ENCODE results near the gene CT47C1.

The CT47C1 gene

DNA sequence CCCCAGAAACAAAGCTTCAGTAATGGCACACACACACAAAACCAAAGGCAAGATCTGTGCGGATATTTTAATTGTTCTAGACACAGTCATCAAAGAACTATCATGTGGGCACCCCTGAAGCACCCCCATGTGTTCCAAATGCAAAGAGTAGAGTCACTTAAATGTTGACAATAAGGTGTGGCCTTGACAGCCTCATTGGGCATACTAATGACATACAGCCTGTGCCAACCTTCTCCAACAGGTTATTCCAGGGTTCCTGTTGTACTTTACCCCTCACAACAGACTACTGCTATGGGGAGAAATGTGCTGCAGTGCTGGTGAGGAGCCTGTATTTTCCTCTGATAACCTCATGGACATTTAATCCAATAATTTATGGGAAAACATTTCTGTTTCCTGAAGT is 29.8 kb upstream of the CT47C1 start:
- H3K4me3 ChIP-seq (ENCODE audit: low read depth, low read length): no peak overlapping the region
- no peaks in the 10 kb centered on the region for H3K36me3 ChIP-seq (ENCODE audit: control insufficient read depth in 2 of 2, insufficient read depth in 1 of 2, low read length in 2 of 2)
- CTCF ChIA-PET: no interaction called here
- no peaks in the 10 kb centered on the region for H3K9me3 ChIP-seq (ENCODE audit: control insufficient read depth, insufficient read depth, low read depth, low read length)
- POLR2A ChIA-PET: no interaction called here
- no peak for TF ChIP-seq ZNF23 (tag by site-specific recombination; IDR thresholded peaks at IDR 0.05; ENCODE audit: borderline replicate concordance)
- H3K27ac ChIP-seq (ENCODE audit: extremely low read depth, low read depth, low read length): no peak overlapping the region
- H3K4me1 ChIP-seq (ENCODE audit: control insufficient read depth, insufficient read depth, low read length): no peaks in the 10 kb centered on the region

DNA sequence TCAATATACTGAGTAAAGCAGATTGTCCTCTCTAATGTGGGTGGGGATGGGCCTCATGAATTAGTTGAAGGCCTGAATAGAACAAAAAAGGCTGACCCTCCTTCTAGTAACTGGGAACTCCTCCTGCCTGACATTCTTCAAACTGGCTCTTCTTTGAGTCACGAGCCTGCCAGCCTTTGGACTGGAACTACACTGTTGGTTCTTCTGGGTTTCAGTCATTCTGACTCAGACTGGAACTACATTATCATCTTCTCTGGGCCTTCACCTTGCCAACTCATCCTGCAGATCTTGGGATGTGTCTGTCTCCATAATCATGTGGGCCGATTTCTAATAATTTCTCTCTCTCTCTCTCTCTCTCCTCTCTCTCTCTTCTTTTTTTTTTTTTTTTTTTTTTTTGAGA is 26.9 kb upstream of the CT47C1 start:
- Histone ChIP-seq H3K36me3 (ENCODE audit: control insufficient read depth in 2 of 2, insufficient read depth in 1 of 2, low read length in 2 of 2) (no peaks in the 10 kb centered on the region), H3K27ac (ENCODE audit: extremely low read depth, low read depth, low read length) (no peak overlapping the region), H3K9me3 (ENCODE audit: control insufficient read depth, insufficient read depth, low read depth, low read length) (no peaks in the 10 kb centered on the region), H3K4me1 (ENCODE audit: control insufficient read depth, insufficient read depth, low read length) (no peaks in the 10 kb centered on the region), H3K4me3 (ENCODE audit: low read depth, low read length) (no peak overlapping the region)
- CTCF ChIA-PET: no interaction called here
- TF ChIP-seq ZNF776 (tag by site-specific recombination; IDR thresholded peaks at IDR 0.05; ENCODE audit: borderline replicate concordance): no peak
- no peak for TF ChIP-seq ZEB2 (tag by site-specific recombination; IDR thresholded peaks at IDR 0.05)
- no peak for TF ChIP-seq OVOL3 (tag by site-specific recombination; IDR thresholded peaks at IDR 0.05)
- TF ChIP-seq ZNF654 (tag by site-specific recombination; IDR thresholded peaks at IDR 0.05; ENCODE audit: low read depth): no peak
- TF ChIP-seq ZBTB48 (tag by site-specific recombination; IDR thresholded peaks at IDR 0.05): no peak
- TF ChIP-seq ZNF514 (tag by site-specific recombination; IDR thresholded peaks at IDR 0.05): no peak
- TF ChIP-seq ZNF175 (tag by site-specific recombination; IDR thresholded peaks at IDR 0.05): no peak
- TF ChIP-seq ZNF391 (tag by site-specific recombination; IDR thresholded peaks at IDR 0.05; ENCODE audit: borderline replicate concordance, low read depth): no peak
- TF ChIP-seq BCL11A (tag by site-specific recombination; IDR thresholded peaks at IDR 0.05; ENCODE audit: low read depth): no peak
- TF ChIP-seq ZNF660 (tag by site-specific recombination; IDR thresholded peaks at IDR 0.05): no peak
- TF ChIP-seq ZNF626 (tag by site-specific recombination; IDR thresholded peaks at IDR 0.05): no peak
- TF ChIP-seq ZNF768 (tag by site-specific recombination; IDR thresholded peaks at IDR 0.05): no peak
- TF ChIP-seq, protein P1, sequence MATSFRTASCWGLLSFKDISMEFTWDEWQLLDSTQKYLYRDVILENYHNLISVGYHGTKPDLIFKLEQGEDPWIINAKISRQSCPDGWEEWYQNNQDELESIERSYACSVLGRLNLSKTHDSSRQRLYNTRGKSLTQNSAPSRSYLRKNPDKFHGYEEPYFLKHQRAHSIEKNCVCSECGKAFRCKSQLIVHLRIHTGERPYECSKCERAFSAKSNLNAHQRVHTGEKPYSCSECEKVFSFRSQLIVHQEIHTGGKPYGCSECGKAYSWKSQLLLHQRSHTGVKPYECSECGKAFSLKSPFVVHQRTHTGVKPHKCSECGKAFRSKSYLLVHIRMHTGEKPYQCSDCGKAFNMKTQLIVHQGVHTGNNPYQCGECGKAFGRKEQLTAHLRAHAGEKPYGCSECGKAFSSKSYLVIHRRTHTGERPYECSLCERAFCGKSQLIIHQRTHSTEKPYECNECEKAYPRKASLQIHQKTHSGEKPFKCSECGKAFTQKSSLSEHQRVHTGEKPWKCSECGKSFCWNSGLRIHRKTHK (tag by site-specific recombination; IDR thresholded peaks at IDR 0.05): no peak
- TF ChIP-seq ZNF629 (tag by site-specific recombination; IDR thresholded peaks at IDR 0.05): no peak
- TF ChIP-seq GLI4 (tag by site-specific recombination; IDR thresholded peaks at IDR 0.05): no peak
- TF ChIP-seq ZNF624 (tag by site-specific recombination; IDR thresholded peaks at IDR 0.05): no peak
- POLR2A ChIA-PET: no interaction called here

DNA sequence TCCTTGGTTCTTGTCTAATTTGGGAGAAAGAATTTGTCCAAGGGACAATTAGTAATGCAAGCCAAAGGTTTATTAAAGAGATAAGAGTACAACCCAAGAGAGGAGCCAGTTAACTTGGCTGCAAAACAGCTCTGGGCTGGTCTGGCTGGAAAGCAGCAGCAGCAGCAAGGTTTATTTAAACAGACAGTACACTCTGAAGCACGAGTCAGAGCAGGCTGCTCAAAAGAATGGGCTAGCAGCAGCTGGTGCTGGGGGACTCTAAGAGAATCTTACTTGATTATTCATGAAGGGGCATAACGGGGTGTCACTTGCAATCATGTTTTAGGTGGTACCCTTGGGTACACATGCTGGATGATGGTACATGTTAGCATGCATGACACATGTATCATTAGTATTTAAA is 17.1 kb upstream of the CT47C1 start:
- Histone ChIP-seq H3K4me1 (ENCODE audit: control insufficient read depth, insufficient read depth, low read length) (no peaks in the 10 kb centered on the region), H3K9me3 (ENCODE audit: control insufficient read depth, insufficient read depth, low read depth, low read length) (no peaks in the 10 kb centered on the region), H3K36me3 (ENCODE audit: control insufficient read depth in 2 of 2, insufficient read depth in 1 of 2, low read length in 2 of 2) (no peaks in the 10 kb centered on the region), H3K4me3 (ENCODE audit: low read depth, low read length) (no peak overlapping the region), H3K27ac (ENCODE audit: extremely low read depth, low read depth, low read length) (no peak overlapping the region)
- POLR2A ChIA-PET: no interaction called here
- CTCF ChIA-PET: interaction anchor here (0.6 kb wide), 2 partner anchors 27 to 305 kb away, joined by 3 read pairs; no protein-coding TSS in a partner anchor
- TF ChIP-seq, protein P2, sequence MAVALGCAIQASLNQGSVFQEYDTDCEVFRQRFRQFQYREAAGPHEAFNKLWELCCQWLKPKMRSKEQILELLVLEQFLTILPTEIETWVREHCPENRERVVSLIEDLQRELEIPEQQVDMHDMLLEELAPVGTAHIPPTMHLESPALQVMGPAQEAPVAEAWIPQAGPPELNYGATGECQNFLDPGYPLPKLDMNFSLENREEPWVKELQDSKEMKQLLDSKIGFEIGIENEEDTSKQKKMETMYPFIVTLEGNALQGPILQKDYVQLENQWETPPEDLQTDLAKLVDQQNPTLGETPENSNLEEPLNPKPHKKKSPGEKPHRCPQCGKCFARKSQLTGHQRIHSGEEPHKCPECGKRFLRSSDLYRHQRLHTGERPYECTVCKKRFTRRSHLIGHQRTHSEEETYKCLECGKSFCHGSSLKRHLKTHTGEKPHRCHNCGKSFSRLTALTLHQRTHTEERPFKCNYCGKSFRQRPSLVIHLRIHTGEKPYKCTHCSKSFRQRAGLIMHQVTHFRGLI (tag by site-specific recombination; IDR thresholded peaks at IDR 0.05): no peak
- TF ChIP-seq ZNF626 (tag by site-specific recombination; IDR thresholded peaks at IDR 0.05) (no peak), ZNF23 (tag by site-specific recombination; IDR thresholded peaks at IDR 0.05; ENCODE audit: borderline replicate concordance) (no peak), ZNF529 (tag by site-specific recombination; IDR thresholded peaks at IDR 0.05; ENCODE audit: insufficient replicate concordance) (no peak), ZNF24 (tag by site-specific recombination; IDR thresholded peaks at IDR 0.05) (no peak), ZNF600 (tag by site-specific recombination; IDR thresholded peaks at IDR 0.05) (no peak)
- TF ChIP-seq, protein P3, sequence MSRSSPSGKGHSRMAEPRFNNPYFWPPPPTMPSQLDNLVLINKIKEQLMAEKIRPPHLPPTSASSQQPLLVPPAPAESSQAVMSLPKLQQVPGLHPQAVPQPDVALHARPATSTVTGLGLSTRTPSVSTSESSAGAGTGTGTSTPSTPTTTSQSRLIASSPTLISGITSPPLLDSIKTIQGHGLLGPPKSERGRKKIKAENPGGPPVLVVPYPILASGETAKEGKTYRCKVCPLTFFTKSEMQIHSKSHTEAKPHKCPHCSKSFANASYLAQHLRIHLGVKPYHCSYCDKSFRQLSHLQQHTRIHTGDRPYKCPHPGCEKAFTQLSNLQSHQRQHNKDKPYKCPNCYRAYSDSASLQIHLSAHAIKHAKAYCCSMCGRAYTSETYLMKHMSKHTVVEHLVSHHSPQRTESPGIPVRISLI (tag by site-specific recombination; IDR thresholded peaks at IDR 0.05): no peak
- TF ChIP-seq, protein P4, sequence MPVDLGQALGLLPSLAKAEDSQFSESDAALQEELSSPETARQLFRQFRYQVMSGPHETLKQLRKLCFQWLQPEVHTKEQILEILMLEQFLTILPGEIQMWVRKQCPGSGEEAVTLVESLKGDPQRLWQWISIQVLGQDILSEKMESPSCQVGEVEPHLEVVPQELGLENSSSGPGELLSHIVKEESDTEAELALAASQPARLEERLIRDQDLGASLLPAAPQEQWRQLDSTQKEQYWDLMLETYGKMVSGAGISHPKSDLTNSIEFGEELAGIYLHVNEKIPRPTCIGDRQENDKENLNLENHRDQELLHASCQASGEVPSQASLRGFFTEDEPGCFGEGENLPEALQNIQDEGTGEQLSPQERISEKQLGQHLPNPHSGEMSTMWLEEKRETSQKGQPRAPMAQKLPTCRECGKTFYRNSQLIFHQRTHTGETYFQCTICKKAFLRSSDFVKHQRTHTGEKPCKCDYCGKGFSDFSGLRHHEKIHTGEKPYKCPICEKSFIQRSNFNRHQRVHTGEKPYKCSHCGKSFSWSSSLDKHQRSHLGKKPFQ (tag by site-specific recombination; IDR thresholded peaks at IDR 0.05): no peak
- TF ChIP-seq, protein P5, sequence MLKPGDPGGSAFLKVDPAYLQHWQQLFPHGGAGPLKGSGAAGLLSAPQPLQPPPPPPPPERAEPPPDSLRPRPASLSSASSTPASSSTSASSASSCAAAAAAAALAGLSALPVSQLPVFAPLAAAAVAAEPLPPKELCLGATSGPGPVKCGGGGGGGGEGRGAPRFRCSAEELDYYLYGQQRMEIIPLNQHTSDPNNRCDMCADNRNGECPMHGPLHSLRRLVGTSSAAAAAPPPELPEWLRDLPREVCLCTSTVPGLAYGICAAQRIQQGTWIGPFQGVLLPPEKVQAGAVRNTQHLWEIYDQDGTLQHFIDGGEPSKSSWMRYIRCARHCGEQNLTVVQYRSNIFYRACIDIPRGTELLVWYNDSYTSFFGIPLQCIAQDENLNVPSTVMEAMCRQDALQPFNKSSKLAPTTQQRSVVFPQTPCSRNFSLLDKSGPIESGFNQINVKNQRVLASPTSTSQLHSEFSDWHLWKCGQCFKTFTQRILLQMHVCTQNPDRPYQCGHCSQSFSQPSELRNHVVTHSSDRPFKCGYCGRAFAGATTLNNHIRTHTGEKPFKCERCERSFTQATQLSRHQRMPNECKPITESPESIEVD (tag by site-specific recombination; IDR thresholded peaks at IDR 0.05): no peak
